Measurements from ENCODE around the gene NFATC1.

NFATC1 gene

GRCh38 chr18:79395761-79396404 lies at the start of gene NFATC1:
Gene NFATC1, plus strand, starts transcription at chr18:79395930. Its CDS starts 295 bp downstream, at chr18:79396225.
- no peak for DNase-seq (ENCODE audit: low read depth)
- H3K4me3 ChIP-seq (ENCODE audit: low read depth, low read length): peak within 1 kb of the TSS; percentile 37
- in situ Hi-C loops (cut with HindIII; ENCODE audit: low sequenced_read_pairs): no loop called here
- TF ChIP-seq, protein P1, sequence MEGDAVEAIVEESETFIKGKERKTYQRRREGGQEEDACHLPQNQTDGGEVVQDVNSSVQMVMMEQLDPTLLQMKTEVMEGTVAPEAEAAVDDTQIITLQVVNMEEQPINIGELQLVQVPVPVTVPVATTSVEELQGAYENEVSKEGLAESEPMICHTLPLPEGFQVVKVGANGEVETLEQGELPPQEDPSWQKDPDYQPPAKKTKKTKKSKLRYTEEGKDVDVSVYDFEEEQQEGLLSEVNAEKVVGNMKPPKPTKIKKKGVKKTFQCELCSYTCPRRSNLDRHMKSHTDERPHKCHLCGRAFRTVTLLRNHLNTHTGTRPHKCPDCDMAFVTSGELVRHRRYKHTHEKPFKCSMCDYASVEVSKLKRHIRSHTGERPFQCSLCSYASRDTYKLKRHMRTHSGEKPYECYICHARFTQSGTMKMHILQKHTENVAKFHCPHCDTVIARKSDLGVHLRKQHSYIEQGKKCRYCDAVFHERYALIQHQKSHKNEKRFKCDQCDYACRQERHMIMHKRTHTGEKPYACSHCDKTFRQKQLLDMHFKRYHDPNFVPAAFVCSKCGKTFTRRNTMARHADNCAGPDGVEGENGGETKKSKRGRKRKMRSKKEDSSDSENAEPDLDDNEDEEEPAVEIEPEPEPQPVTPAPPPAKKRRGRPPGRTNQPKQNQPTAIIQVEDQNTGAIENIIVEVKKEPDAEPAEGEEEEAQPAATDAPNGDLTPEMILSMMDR (IDR thresholded peaks at IDR 0.05; ENCODE audit: low read depth, low read length, missing control alignments): no peak

- no peak overlapping the region for H3K4me3 ChIP-seq (ENCODE audit: low read depth, low read length)
- DNase-seq (ENCODE audit: low read depth): no peak
- in situ Hi-C loops (cut with HindIII; ENCODE audit: low sequenced_read_pairs): no loop called here
- TF ChIP-seq, protein P1 (IDR thresholded peaks at IDR 0.05; ENCODE audit: low read depth, low read length, missing control alignments): no peak
These were observed 49.7 kb upstream of the NFATC1 start for GRCh38 chr18:79345981-79346380.

- H3K4me3 ChIP-seq (ENCODE audit: low read depth, low read length): no peak overlapping the region
- in situ Hi-C loops (cut with HindIII; ENCODE audit: low sequenced_read_pairs): no loop called here
- TF ChIP-seq, protein P1 (IDR thresholded peaks at IDR 0.05; ENCODE audit: low read depth, low read length, missing control alignments): no peak
- DNase-seq (ENCODE audit: low read depth): no peak
These were observed 47.7 kb upstream of the NFATC1 start for GRCh38 chr18:79348066-79348465.

DNA sequence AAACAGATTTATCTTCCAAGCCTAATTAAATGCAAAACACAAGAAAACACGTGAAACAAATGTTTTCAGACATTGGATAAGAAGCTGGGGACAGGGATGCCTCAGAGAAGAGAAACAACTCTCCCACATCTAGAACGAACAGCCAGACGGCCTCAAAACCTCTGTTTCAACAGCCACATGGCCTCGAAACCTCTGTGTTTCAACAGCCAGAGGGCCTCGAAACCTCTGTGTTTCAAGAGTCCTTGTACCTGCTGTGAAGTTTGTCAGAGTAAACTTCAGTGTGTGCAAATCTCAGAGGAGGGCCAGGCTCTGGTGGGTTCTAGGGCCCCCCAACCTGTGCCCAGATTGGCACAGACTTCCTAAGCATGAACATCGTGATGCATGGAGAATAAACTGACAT lies 43.3 kb upstream of the NFATC1 start:
- no peak for DNase-seq (ENCODE audit: low read depth)
- H3K4me3 ChIP-seq (ENCODE audit: low read depth, low read length): no peak overlapping the region
- TF ChIP-seq, protein P1 (IDR thresholded peaks at IDR 0.05; ENCODE audit: low read depth, low read length, missing control alignments): no peak
- in situ Hi-C loops (cut with HindIII; ENCODE audit: low sequenced_read_pairs): no loop called here

DNA sequence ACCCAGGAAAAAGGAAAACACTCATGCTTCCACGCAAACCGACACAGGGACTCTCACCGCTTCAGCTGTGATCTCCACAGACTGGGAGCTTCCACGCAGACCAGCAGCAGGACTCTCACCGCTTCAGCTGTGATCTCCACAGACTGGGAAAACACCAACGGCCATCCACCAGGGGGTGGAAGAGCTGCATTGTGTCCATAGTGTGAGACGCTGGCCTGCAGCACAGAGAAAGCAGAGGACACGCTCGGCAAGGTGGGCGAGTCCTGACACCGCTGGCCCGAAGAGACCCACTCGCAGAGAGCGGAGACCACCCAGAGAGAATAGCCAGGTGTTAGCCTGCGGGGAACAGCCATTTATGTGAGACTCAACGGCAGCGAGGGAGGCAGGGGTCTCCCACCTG lies 42.5 kb upstream of the NFATC1 start:
- in situ Hi-C loops (cut with HindIII; ENCODE audit: low sequenced_read_pairs): no loop called here
- no peak for DNase-seq (ENCODE audit: low read depth)
- TF ChIP-seq, protein P1 (IDR thresholded peaks at IDR 0.05; ENCODE audit: low read depth, low read length, missing control alignments): peak; percentile 50
- no peak overlapping the region for H3K4me3 ChIP-seq (ENCODE audit: low read depth, low read length)

- in situ Hi-C loops (cut with HindIII; ENCODE audit: low sequenced_read_pairs): no loop called here
These were observed 41.4 kb upstream of the NFATC1 start for GRCh38 chr18:79354350-79354749.

More at GRCh38 chr18:79354350-79354749, 41.4 kb upstream of the NFATC1 start:
- H3K4me3 ChIP-seq (ENCODE audit: low read depth, low read length): no peak overlapping the region
- no peak for DNase-seq (ENCODE audit: low read depth)
- TF ChIP-seq, protein P1 (IDR thresholded peaks at IDR 0.05; ENCODE audit: low read depth, low read length, missing control alignments): no peak

Data from astrocyte of the cerebellum (primary cell).